ENCODE data around the gene CITED2. TPM values are rescaled to one million over a fixed set of nuclear protein-coding genes. Genes with fewer than 3 reads are reported as not detected.
A peak's percentile ranks its signal among the peaks of the same experiment; 100 is the strongest.

CITED2 gene
- total RNA-seq, 1 donor from 2014 or later, result 41.8 TPM

DNA sequence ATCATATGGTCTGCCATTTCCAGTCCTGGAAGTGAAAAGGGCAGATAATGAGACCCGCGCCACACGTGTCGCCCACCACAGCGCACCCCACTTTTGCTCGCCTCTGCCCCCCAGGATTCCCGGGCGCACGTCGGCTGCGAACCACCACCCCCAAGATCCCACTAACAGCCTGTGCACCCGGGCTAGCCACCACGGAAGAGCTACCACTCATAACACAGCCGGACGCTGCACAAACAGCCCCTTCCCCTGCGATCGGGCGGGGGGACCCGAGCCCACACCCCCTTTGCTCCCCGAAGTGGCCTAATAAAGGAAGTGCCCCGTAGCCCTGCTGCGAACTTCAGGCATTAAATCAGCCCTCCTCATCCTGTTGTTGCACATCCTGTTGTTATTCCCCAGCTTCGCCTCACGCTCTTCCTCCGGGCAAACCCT, 506 bp downstream of the CITED2 start:
- Histone ChIP-seq H3K4me3 (ENCODE audit: low read length in 3 of 3) (peak overlapping the region; percentile 96 to 100 (median 98)), H3K27ac (ENCODE audit: low read depth, low read length) (peak overlapping the region; percentile 96), H3K9me3 (ENCODE audit: control insufficient read depth in 3 of 3, low read length in 3 of 3) (no peaks in the 10 kb centered on the region), H3K36me3 (ENCODE audit: control insufficient read depth in 3 of 3, insufficient read depth in 3 of 3, low read length in 3 of 3) (peaks cover 13 to 22% (median 13%) of the 10 kb centered on the region in 3 donors), H3K4me1 (ENCODE audit: control insufficient read depth in 3 of 3, insufficient read depth in 3 of 3, low read length in 3 of 3) (peaks cover 21 to 27% (median 26%) of the 10 kb centered on the region in 3 donors), H3K9ac (ENCODE audit: low read depth in 1 of 3, low read length in 3 of 3) (peak overlapping the region; percentile 97 to 99 (median 99)), H3K27me3 (ENCODE audit: control insufficient read depth in 3 of 3, insufficient read depth in 3 of 3, low read length in 3 of 3) (no peaks in the 10 kb centered on the region)

DNA sequence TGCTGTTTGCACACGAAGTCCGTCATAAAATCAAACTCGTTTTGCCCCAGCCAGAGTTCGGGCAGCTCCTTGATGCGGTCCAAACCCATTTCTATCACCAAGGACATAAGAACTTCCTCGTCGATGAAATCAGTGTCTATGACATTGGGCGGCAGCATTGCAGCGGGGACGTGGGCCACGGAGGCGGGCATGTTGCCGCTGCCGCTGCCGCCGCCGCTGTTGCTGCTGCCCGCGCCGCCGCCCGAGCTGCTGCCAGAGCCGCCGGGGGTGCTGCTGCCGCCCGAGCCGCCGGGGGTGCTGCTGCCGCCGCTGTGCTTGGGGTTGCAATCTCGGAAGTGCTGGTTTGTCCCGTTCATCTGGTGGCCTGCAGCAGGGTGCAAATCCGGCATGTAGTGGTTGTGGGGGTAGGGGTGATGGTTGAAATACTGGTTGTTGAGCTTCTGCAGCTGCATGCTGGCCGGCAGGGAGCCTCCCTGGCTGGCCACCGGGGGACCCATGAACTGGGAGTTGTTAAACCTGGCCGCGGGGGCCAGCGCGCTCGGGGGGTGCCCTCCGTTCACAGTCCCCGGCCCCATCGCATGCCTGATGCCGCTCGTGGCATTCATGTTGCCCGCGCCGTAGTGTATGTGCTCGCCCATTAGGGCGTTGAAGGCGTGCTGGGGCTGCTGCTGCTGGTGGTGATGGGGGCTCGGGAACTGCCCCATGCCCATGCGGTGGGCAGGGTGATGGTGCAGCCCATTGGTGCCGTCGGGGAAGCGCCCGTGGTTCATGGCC, 1.1 kb downstream of the CITED2 start:
- H3K27me3 ChIP-seq (ENCODE audit: control insufficient read depth in 3 of 3, insufficient read depth in 3 of 3, low read length in 3 of 3), result no peaks in the 10 kb centered on the region
- no peaks in the 10 kb centered on the region for H3K9me3 ChIP-seq (ENCODE audit: control insufficient read depth in 3 of 3, low read length in 3 of 3)
- peaks cover 21 to 28% (median 27%) of the 10 kb centered on the region in 3 donors for H3K4me1 ChIP-seq (ENCODE audit: control insufficient read depth in 3 of 3, insufficient read depth in 3 of 3, low read length in 3 of 3)
- H3K4me3 ChIP-seq (ENCODE audit: low read length in 3 of 3), result peak overlapping the region; percentile 96 to 100 (median 98)
- peak overlapping the region; percentile 96 for H3K27ac ChIP-seq (ENCODE audit: low read depth, low read length)
- peak overlapping the region; percentile 97 to 99 (median 99) for H3K9ac ChIP-seq (ENCODE audit: low read depth in 1 of 3, low read length in 3 of 3)
- peaks cover 13 to 22% (median 13%) of the 10 kb centered on the region in 3 donors for H3K36me3 ChIP-seq (ENCODE audit: control insufficient read depth in 3 of 3, insufficient read depth in 3 of 3, low read length in 3 of 3)

DNA sequence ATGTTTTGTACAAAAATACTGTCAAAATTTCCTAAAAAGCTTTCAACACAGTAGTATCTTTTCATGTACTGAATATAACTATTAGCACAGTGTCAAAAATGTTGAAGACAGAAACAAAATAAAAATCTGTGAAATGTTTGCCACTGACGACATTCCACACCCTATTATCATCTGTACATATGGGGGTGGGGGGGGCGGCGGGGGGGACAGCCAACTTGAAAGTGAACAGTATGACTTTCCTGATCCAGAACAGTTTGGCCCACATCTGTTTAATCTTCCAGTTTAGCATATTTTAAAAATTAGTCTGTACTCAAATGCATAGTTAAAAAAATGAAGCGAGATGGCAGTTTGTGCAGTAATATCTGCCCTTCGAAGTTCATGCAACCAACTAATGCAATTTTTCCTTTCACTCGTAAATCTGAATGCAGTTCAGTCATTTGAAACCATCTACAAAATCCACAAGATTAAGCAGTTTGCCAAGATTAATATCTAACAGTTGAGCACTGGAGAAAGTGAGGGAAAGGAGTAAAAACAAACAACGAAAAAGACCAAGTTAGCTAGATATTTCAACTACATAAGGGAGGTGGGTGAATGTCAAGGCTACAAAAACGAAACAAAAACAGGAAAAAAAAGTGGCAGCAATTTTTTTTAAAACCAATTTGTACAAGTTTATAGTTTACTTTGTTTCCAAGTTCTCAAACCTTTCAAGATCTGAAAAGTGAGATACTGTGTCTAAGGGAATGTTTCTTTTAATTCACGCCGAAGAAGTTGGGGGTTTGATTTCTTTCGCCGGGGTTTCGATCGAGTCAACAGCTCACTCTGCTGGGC, 1.9 kb downstream of the CITED2 start:
- peaks cover 13 to 22% (median 13%) of the 10 kb centered on the region in 3 donors for H3K36me3 ChIP-seq (ENCODE audit: control insufficient read depth in 3 of 3, insufficient read depth in 3 of 3, low read length in 3 of 3)
- peak overlapping the region; percentile 94 to 99 (median 97) for H3K9ac ChIP-seq (ENCODE audit: low read depth in 1 of 3, low read length in 3 of 3)
- H3K4me3 ChIP-seq (ENCODE audit: low read length in 3 of 3), result peak overlapping the region; percentile 96 to 100 (median 97)
- H3K27ac ChIP-seq (ENCODE audit: low read depth, low read length), result peak overlapping the region; percentile 96
- no peaks in the 10 kb centered on the region for H3K27me3 ChIP-seq (ENCODE audit: control insufficient read depth in 3 of 3, insufficient read depth in 3 of 3, low read length in 3 of 3)
- peaks cover 21 to 28% (median 27%) of the 10 kb centered on the region in 3 donors for H3K4me1 ChIP-seq (ENCODE audit: control insufficient read depth in 3 of 3, insufficient read depth in 3 of 3, low read length in 3 of 3)
- H3K9me3 ChIP-seq (ENCODE audit: control insufficient read depth in 3 of 3, low read length in 3 of 3), result no peaks in the 10 kb centered on the region

DNA sequence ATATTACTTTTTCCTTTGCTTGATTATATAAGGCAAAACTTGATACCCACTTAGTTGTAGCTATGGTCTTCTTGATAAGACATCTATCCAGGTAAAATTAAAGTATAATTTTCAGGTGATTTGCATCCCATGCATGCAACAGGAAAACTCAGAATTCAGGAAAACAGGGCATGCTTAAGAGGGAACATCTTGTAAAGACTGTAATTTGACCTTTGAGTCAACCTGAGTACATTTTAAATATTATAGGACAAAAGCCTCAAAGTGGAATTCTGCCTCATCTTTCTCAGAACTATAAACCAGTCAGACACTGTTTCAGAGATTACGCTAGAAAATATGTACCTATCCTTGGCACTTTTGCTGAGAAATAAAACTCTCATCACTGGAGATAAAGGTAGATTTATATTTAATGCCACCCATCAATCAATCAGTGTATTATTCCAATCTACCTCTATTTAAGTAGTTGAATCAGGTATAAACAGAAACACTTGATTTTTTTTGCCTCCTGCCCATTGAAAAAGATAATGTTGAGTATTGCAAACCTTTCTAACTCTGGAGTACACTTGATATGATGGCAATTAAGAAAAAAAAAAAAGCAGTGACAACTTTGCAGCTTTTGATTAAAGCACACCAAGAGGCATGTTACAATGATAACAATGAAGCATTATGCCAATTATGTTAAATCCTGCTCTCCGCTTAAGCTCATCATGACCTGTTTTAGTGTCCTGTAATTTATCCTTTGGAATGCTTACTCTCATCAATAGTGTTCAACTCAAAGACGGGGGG, 2.8 kb downstream of the CITED2 start:
- H3K36me3 ChIP-seq (ENCODE audit: control insufficient read depth in 3 of 3, insufficient read depth in 3 of 3, low read length in 3 of 3), result peaks cover 13 to 22% (median 13%) of the 10 kb centered on the region in 3 donors
- H3K4me3 ChIP-seq (ENCODE audit: low read length in 3 of 3), result peak overlapping the region; percentile 41 to 100 (median 97)
- H3K9me3 ChIP-seq (ENCODE audit: control insufficient read depth in 3 of 3, low read length in 3 of 3), result no peaks in the 10 kb centered on the region
- peak overlapping the region; percentile 83 for H3K27ac ChIP-seq (ENCODE audit: low read depth, low read length)
- peaks cover 18 to 24% (median 24%) of the 10 kb centered on the region in 3 donors for H3K4me1 ChIP-seq (ENCODE audit: control insufficient read depth in 3 of 3, insufficient read depth in 3 of 3, low read length in 3 of 3)
- no peaks in the 10 kb centered on the region for H3K27me3 ChIP-seq (ENCODE audit: control insufficient read depth in 3 of 3, insufficient read depth in 3 of 3, low read length in 3 of 3)
- peak overlapping the region; percentile 70 to 97 (median 75) for H3K9ac ChIP-seq (ENCODE audit: low read depth in 1 of 3, low read length in 3 of 3)

DNA sequence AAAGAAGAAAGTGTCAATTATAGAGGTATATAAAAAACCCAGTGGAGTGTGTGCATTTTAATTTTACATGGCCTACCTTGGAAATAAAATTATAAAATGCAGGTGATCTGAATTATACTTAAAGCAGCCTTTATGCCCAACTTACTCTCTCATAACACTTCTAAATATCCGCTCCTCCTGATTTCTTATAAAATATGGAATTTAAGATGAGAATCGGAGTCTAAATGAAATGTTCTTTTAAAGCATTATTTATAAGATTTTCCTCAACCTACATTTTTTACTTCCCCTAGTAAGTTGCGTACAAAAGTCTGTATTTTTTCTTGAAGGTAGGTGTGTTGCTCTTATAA, 3.5 kb downstream of the CITED2 start:
- H3K4me3 ChIP-seq (ENCODE audit: low read length in 3 of 3), result peak overlapping the region; percentile 41 to 100 (median 97)

DNA sequence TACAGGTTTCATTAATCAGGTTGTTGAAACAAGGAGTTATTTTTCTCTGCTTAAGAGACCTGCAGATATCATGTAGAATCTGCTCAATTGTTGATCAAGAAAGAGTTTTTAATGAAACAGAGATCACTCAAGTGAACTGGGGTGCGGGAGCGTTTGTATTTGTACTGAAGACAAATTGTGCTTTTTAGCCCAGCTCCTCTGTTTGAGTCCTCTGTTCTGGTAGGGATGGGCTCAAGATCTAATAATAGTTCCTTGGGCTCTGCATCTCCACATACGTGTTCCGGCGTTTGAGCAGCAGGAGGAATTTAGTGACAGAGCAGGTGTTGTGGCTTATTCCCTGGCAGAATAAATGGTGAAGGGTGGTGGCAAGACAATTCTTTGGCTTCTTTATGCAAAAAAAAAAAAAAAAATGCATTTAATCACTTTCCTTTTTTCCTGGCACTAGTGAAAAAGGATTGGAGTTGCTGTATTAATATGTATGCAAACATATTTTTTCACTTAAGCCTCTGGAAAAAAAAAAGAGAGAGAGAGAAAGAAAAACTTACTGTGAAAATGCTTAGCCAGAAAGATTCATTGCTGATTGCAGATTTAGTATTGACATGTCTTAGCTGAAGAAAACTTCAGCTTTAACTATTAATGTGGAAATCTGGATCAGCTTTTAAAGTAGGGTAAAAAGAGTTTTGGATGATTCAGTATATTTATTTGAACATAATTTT, 4.0 kb downstream of the CITED2 start:
- Histone ChIP-seq H3K27ac (ENCODE audit: low read depth, low read length) (peak overlapping the region; percentile 83), H3K9ac (ENCODE audit: low read depth in 1 of 3, low read length in 3 of 3) (peak overlapping the region; percentile 70 to 97 (median 75)), H3K27me3 (ENCODE audit: control insufficient read depth in 3 of 3, insufficient read depth in 3 of 3, low read length in 3 of 3) (no peaks in the 10 kb centered on the region), H3K4me1 (ENCODE audit: control insufficient read depth in 3 of 3, insufficient read depth in 3 of 3, low read length in 3 of 3) (peaks cover 16 to 22% (median 21%) of the 10 kb centered on the region in 3 donors), H3K36me3 (ENCODE audit: control insufficient read depth in 3 of 3, insufficient read depth in 3 of 3, low read length in 3 of 3) (peaks cover 13 to 22% (median 13%) of the 10 kb centered on the region in 3 donors), H3K9me3 (ENCODE audit: control insufficient read depth in 3 of 3, low read length in 3 of 3) (no peaks in the 10 kb centered on the region), H3K4me3 (ENCODE audit: low read length in 3 of 3) (peak overlapping the region; percentile 15 to 100 (median 97))

More for the DNA sequence above, 3.5 kb downstream of the CITED2 start:
- H3K27me3 ChIP-seq (ENCODE audit: control insufficient read depth in 3 of 3, insufficient read depth in 3 of 3, low read length in 3 of 3), result no peaks in the 10 kb centered on the region
- H3K36me3 ChIP-seq (ENCODE audit: control insufficient read depth in 3 of 3, insufficient read depth in 3 of 3, low read length in 3 of 3), result peaks cover 13 to 22% (median 13%) of the 10 kb centered on the region in 3 donors
- peaks cover 16 to 22% (median 21%) of the 10 kb centered on the region in 3 donors for H3K4me1 ChIP-seq (ENCODE audit: control insufficient read depth in 3 of 3, insufficient read depth in 3 of 3, low read length in 3 of 3)
- peak overlapping the region; percentile 83 for H3K27ac ChIP-seq (ENCODE audit: low read depth, low read length)
- no peaks in the 10 kb centered on the region for H3K9me3 ChIP-seq (ENCODE audit: control insufficient read depth in 3 of 3, low read length in 3 of 3)
- H3K9ac ChIP-seq (ENCODE audit: low read depth in 1 of 3, low read length in 3 of 3), result peak overlapping the region; percentile 70 to 97 (median 75)

DNA sequence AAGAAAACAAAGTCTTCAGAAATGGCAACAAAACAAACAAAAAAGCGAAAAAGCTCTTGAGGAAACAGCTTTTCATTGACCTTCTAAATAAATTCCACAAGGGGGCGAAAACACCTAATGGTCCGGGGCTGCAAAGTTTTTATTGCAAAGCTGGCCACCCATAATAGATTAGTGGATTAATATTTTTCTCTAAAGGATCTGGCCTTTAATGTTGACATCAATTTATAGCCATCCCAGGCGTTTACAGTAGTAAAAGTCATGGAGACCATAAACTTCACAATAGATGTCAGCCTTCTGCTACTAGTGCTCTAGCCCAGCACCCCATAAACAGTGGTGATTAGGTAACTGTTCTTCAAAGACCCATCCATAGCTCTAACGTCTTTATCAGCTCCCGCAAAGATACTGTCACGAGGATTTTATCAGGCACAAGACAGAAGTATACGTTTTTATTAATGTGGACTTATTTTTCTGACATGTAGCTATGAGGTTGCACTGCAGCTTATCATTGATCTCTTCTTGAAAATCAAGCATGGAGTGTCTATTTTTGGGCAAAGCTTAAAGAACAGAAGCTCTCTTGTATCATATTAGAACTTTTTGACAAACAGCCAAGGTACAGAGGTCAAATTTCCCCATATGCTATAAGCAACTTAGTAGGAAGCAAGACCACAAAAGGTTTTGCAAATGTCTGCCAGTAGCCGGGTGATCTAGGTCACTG, 4.7 kb downstream of the CITED2 start:
- H3K4me3 ChIP-seq (ENCODE audit: low read length in 3 of 3), result peak overlapping the region; percentile 15 to 97 (median 30)

DNA sequence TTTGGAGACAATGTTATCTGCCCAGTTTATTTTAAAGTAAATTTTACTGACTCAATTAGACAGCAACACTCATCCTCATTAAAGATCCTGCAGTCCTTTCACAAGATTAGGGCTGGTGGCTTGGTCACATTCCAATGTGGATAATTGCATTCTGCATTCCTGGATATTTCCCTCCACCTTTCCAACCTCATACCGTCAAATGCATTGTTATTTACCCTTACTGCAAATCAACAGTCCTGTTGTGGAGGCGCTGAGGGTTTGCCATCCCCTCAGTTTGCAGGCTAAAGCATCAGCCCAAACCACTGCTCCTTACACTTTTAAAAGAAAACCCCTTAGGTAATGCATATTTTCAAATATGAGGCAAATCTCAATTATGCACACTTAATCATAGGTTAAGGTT, 5.4 kb downstream of the CITED2 start:
- Histone ChIP-seq H3K27me3 (ENCODE audit: control insufficient read depth in 3 of 3, insufficient read depth in 3 of 3, low read length in 3 of 3) (no peaks in the 10 kb centered on the region), H3K9me3 (ENCODE audit: control insufficient read depth in 3 of 3, low read length in 3 of 3) (no peaks in the 10 kb centered on the region), H3K36me3 (ENCODE audit: control insufficient read depth in 3 of 3, insufficient read depth in 3 of 3, low read length in 3 of 3) (peaks cover 11 to 20% (median 13%) of the 10 kb centered on the region in 3 donors), H3K4me3 (ENCODE audit: low read length in 3 of 3) (no peak overlapping the region), H3K4me1 (ENCODE audit: control insufficient read depth in 3 of 3, insufficient read depth in 3 of 3, low read length in 3 of 3) (peaks cover 16 to 21% (median 16%) of the 10 kb centered on the region in 3 donors), H3K27ac (ENCODE audit: low read depth, low read length) (peak overlapping the region; percentile 83), H3K9ac (ENCODE audit: low read depth in 1 of 3, low read length in 3 of 3) (peak overlapping the region in 1 of 3 donors; percentile 70)

More for the DNA sequence above, 4.7 kb downstream of the CITED2 start:
- Histone ChIP-seq H3K4me1 (ENCODE audit: control insufficient read depth in 3 of 3, insufficient read depth in 3 of 3, low read length in 3 of 3) (peaks cover 16 to 21% (median 18%) of the 10 kb centered on the region in 3 donors), H3K9ac (ENCODE audit: low read depth in 1 of 3, low read length in 3 of 3) (peak overlapping the region; percentile 20 to 75 (median 70)), H3K27ac (ENCODE audit: low read depth, low read length) (peak overlapping the region; percentile 83), H3K36me3 (ENCODE audit: control insufficient read depth in 3 of 3, insufficient read depth in 3 of 3, low read length in 3 of 3) (peaks cover 13 to 22% (median 13%) of the 10 kb centered on the region in 3 donors), H3K9me3 (ENCODE audit: control insufficient read depth in 3 of 3, low read length in 3 of 3) (no peaks in the 10 kb centered on the region), H3K27me3 (ENCODE audit: control insufficient read depth in 3 of 3, insufficient read depth in 3 of 3, low read length in 3 of 3) (no peaks in the 10 kb centered on the region)

All from skeletal muscle tissue (tissue), 4 donors.